GM12878 (cell line): ENCODE data around the gene IP6K3. TPM values are rescaled to one million over a fixed set of nuclear protein-coding genes. Genes with fewer than 3 reads are reported as not detected.

ENCODE experiments used
- ATAC-seq: fragments of 200-7000 bp; cut with Tn5 transposase; 3 replicates; pipeline ENCODE4 v1.9.1; 2020; ENCODE audit warnings: mild to moderate bottlenecking, moderate library complexity
- BruUV-seq: library from RNA; stranded (reverse); fragments of 400-500 nt; replicated peaks from 2 replicates; lab custom pipeline; 2021; lab: Mats Ljungman, UMichigan
- CTCF ChIA-PET: fragments of 300-600 bp; sonication (Branson Sonifier 250); formaldehyde crosslinking; extraction: SDS; loops from one replicate; lab custom pipeline; 2021; ENCODE audit warnings: inconsistent platforms; lab: Yijun Ruan, JAX
- POLR2A ChIA-PET: fragments of 350-600 bp; formaldehyde crosslinking; extraction: SDS; loops from one replicate; lab custom pipeline; 2021; ENCODE audit warnings: inconsistent platforms; lab: Charles Lee
- RAD21 ChIA-PET: fragments of 300-600 bp; sonication (Branson Sonifier 250); formaldehyde crosslinking; loops from one replicate; lab custom pipeline; 2023; ENCODE audit warnings: antibody characterized with exemption; ENCODE audit not compliant: unreplicated experiment; lab: Charles Lee
- SMC1A ChIA-PET: fragments of 300-600 bp; sonication (Branson Sonifier 250); formaldehyde crosslinking; loops from one replicate; lab custom pipeline; 2023; ENCODE audit not compliant: unreplicated experiment, uncharacterized antibody; lab: Charles Lee
- DNase-seq: peaks from one replicate; pipeline ENCODE4 v3.0.0-alpha.2; 2011; ENCODE audit warnings: low read depth, low spot score
- FAIRE-seq: peaks from 3 replicates; lab custom pipeline; 2011; peaks lifted over from hg19 to GRCh38; lab: Jason Lieb, UNC
- H2AFZ ChIP-seq: 2 replicates; pipeline ENCODE4 v1.6.0; 2011; ENCODE audit warnings: low read depth, low read length, control low read depth; ENCODE audit not compliant: control insufficient read depth
- H3K27ac ChIP-seq: 2 replicates; pipeline ENCODE4 v1.5.1; 2011; ENCODE audit warnings: control low read depth; ENCODE audit not compliant: control insufficient read depth, insufficient read depth
- H3K27me3 ChIP-seq, 2 experiments: replicated peaks in 1 of 2; 2 replicates each; pipeline versions ENCODE4 v1.6.0 to v1.6.1; 2011; ENCODE audit warnings: low read length in 1 of 2; ENCODE audit not compliant: control insufficient read depth in 2 of 2, insufficient read depth in 2 of 2
- H3K36me3 ChIP-seq, 2 experiments: 2 replicates each; pipeline ENCODE4 v1.5.1; 2011; ENCODE audit warnings: low read length in 1 of 2; ENCODE audit not compliant: control insufficient read depth in 2 of 2, insufficient read depth in 2 of 2
- H3K4me1 ChIP-seq: 2 replicates; pipeline ENCODE4 v1.6.1; 2011; ENCODE audit warnings: mild to moderate bottlenecking, low read length, moderate library complexity, mixed read lengths; ENCODE audit not compliant: control insufficient read depth, insufficient read depth
- H3K4me2 ChIP-seq: 2 replicates; pipeline ENCODE4 v1.6.0; 2011; ENCODE audit warnings: control low read depth; ENCODE audit not compliant: control insufficient read depth, insufficient read depth
- H3K4me3 ChIP-seq: fragments of 200-600 bp; sonication (generic); 2 replicates; pipeline ENCODE4 v1.5.1; 2016
- H3K79me2 ChIP-seq: 2 replicates; pipeline ENCODE4 v1.6.0; 2011; ENCODE audit warnings: low read length; ENCODE audit not compliant: control insufficient read depth, insufficient read depth
- H3K9ac ChIP-seq: 2 replicates; pipeline ENCODE4 v1.8.0; 2011; ENCODE audit warnings: low read length, control low read depth, mixed read lengths; ENCODE audit not compliant: control insufficient read depth, insufficient read depth
- H3K9me3 ChIP-seq: replicated peaks from 3 replicates; pipeline ENCODE4 v1.5.1; 2011; ENCODE audit warnings: mild to moderate bottlenecking, low read length; ENCODE audit not compliant: control insufficient read depth, insufficient read depth
- H4K20me1 ChIP-seq: 2 replicates; pipeline ENCODE4 v1.6.0; 2011; ENCODE audit not compliant: control insufficient read depth, insufficient read depth
- CHD4 ChIP-seq: fragments of 200-600 bp; sonication (generic); IDR thresholded peaks from 2 replicates; pipeline ENCODE4 v1.6.1; 2016; ENCODE audit warnings: mild to moderate bottlenecking
- E2F8 ChIP-seq: fragments of 450-650 bp; IDR thresholded peaks from 2 replicates; pipeline ENCODE4 v1.6.1; 2018; ENCODE audit warnings: mild to moderate bottlenecking, low read depth, moderate library complexity; ENCODE audit not compliant: partially characterized antibody
- JUND ChIP-seq: IDR thresholded peaks from 2 replicates; pipeline ENCODE4 v1.6.1; 2012; ENCODE audit warnings: low read depth, mild to moderate bottlenecking, low read length, improper control_type of control experiment, moderate library complexity
- MAX ChIP-seq: IDR thresholded peaks from 2 replicates; pipeline ENCODE4 v1.6.1; 2012; ENCODE audit warnings: low read depth, low read length, improper control_type of control experiment
- NFYA ChIP-seq: IDR thresholded peaks from 2 replicates; pipeline ENCODE4 v1.6.1; 2011; ENCODE audit warnings: low read depth, mild to moderate bottlenecking, low read length, improper control_type of control experiment, borderline replicate concordance
- POLR2AphosphoS5 ChIP-seq: IDR thresholded peaks from 2 replicates; pipeline ENCODE4 v1.6.1; 2011; ENCODE audit warnings: mild to moderate bottlenecking, low read length, inconsistent platforms
- SREBF2 ChIP-seq: IDR thresholded peaks from 2 replicates; pipeline ENCODE4 v1.6.1; 2012; ENCODE audit warnings: mild to moderate bottlenecking, low read length
- SUZ12 ChIP-seq: fragments of 200-600 bp; sonication (generic); IDR thresholded peaks from one replicate; pipeline ENCODE4 v1.6.1; 2018; ENCODE audit warnings: antibody characterized with exemption, mild to moderate bottlenecking; ENCODE audit not compliant: unreplicated experiment
- USF1 ChIP-seq: IDR thresholded peaks from 2 replicates; pipeline ENCODE4 v1.6.1; 2011; ENCODE audit warnings: borderline replicate concordance, low read depth, mild to moderate bottlenecking, moderate library complexity, mixed read lengths, low read length; ENCODE audit not compliant: insufficient read depth; ENCODE audit errors: extremely low read length
- WGBS: methylation state at CpG from one replicate; pipeline ENCODE4 v1.1.6; 2016; ENCODE audit warnings: low lambda C conversion rate; ENCODE audit not compliant: insufficient replicate concordance, insufficient coverage; ENCODE audit errors: missing lambda C conversion rate; 5-methylcytosine and 5-hydroxymethylcytosine counted together
- in situ Hi-C: fragments of 300-500 bp; cut with MboI; formaldehyde crosslinking; loops from 9 replicates; pipeline ENCODE4 v1.14.3; 2018; ENCODE audit warnings: mixed read lengths
- intact Hi-C: fragments of 100-400 bp; cut with micrococcal nuclease; formaldehyde crosslinking; loops from one replicate; pipeline ENCODE4 v1.14.2; 2022; ENCODE audit not compliant: unreplicated experiment
- polyA plus RNA-seq, 11 experiments: library from polyadenylated mRNA; depleted of rRNA in 4 of 11; unstranded in 6 of 11; stranded (reverse) in 5 of 11; fragments of >200 nt; fragmentation: Nextera tagmentation in 4 of 11; fragmentation: Illumina TruSeq in 1 of 11; extraction: Ambion mirVana in 4 of 11; extraction: Trizol in 1 of 11; gene quantifications; 1 replicate in 1 of 11; 2 replicates in 10 of 11; pipeline versions ENCODE4 v1.2.1 to v1.2.3, GENCODE V29; 2011 to 2016; ENCODE audit warnings: inconsistent platforms in 2 of 11, missing spikeins in 2 of 11, low read depth in 1 of 11
- total RNA-seq, 4 experiments: library from RNA; depleted of rRNA in 3 of 4; stranded (reverse); fragments of >200 nt in 3 of 4; fragmentation: Illumina TruSeq in 1 of 4; extraction: Trizol in 1 of 4; gene quantifications; 2 replicates each; pipeline versions ENCODE4 v1.2.1 to v1.2.3, GENCODE V29; 2013 to 2021

The IP6K3 gene
- total and polyA plus RNA-seq, 10 of the 15 experiments (the other 5 are each of a cell fraction or from before 2014, with no cell fraction given), result 0.02 to 0.15 (median 0.09) TPM; not detected in 7

GRCh38 chr6:33731751-33732282 is 14.9 kb downstream of the IP6K3 start (continued):
- TF ChIP-seq SUZ12 (no peak), JUND (no peak)

GRCh38 chr6:33731035-33731434 is 15.7 kb downstream of the IP6K3 start:
- H3K27me3 ChIP-seq, result peaks cover 0 to 7% of the 10 kb centered on the region in 2 experiments; a peak in 1 of 4 replicates
- CTCF ChIA-PET, result interaction anchor here (1.4 to 1.7 kb wide), 2 partner anchors 11 to 13 kb away, joined by 4 read pairs; no protein-coding TSS in a partner anchor
- TF ChIP-seq POLR2AphosphoS5 (no peak), NFYA (no peak), E2F8 (no peak), MAX (no peak), CHD4 (no peak), SREBF2 (no peak), USF1 (peak; percentile 14)
- TF ChIP-seq, all 136 proteins: peak for 1
- Histone ChIP-seq H4K20me1 (no peaks in the 10 kb centered on the region; the same call in 1 of the 2 replicates), H3K4me3 (no peak overlapping the region), H3K27ac (no peak overlapping the region), H3K4me2 (no peak overlapping the region), H3K36me3 (no peaks in the 10 kb centered on the region), H3K9me3 (no peaks in the 10 kb centered on the region), H2AFZ (no peak overlapping the region), H3K79me2 (no peaks in the 10 kb centered on the region), H3K4me1 (no peaks in the 10 kb centered on the region), H3K9ac (no peak overlapping the region)
- ATAC-seq (no peak), DNase-seq (no peak), FAIRE-seq (no peak)
- in situ Hi-C loops, result no loop called here
- 18% methylated on average over 7 of the region's 7 CpGs for WGBS
- POLR2A ChIA-PET, result no interaction called here
- SMC1A ChIA-PET, result no interaction called here
- RAD21 ChIA-PET, result no interaction called here
- intact Hi-C loops, result no loop called here
- BruUV-seq, result no TSS peak
